H1 (cell line): ENCODE results near the gene BCL6B. TPM values are rescaled to one million over a fixed set of nuclear protein-coding genes. Genes with fewer than 3 reads are reported as not detected.

Source experiments
- CTCF ChIA-PET: fragments of 300-600 bp; sonication (Branson Sonifier 250); formaldehyde crosslinking; loops from one replicate; lab custom pipeline; 2021; ENCODE audit not compliant: partially characterized antibody; lab: Charles Lee
- POLR2A ChIA-PET: fragments of 300-600 bp; sonication (Branson Sonifier 250); formaldehyde crosslinking; loops from one replicate; lab custom pipeline; 2021; ENCODE audit warnings: inconsistent platforms; ENCODE audit not compliant: partially characterized antibody; lab: Charles Lee
- DNase-seq, 2 experiments: peaks; one replicate each; pipeline versions ENCODE4 v3.0.0 to v3.0.0-alpha.2; 2010 to 2022; ENCODE audit warnings: low spot score in 2 of 2, low read depth in 1 of 2, mixed read lengths in 1 of 2
- FAIRE-seq: peaks from 2 replicates; lab custom pipeline; 2011; peaks lifted over from hg19 to GRCh38; lab: Jason Lieb, UNC
- H2AFZ ChIP-seq: 2 replicates; pipeline ENCODE4 v1.8.1; 2012; ENCODE audit warnings: low read length, inconsistent platforms
- H2AK5ac ChIP-seq: 2 replicates; pipeline ENCODE4 v1.6.1; 2013; ENCODE audit warnings: low read depth, low read length
- H2BK120ac ChIP-seq: replicated peaks from 2 replicates; pipeline ENCODE3; 2013; ENCODE audit warnings: low read depth, low read length, inconsistent platforms
- H2BK12ac ChIP-seq: 2 replicates; pipeline ENCODE4 v1.6.1; 2013; ENCODE audit warnings: low read depth, low read length
- H2BK15ac ChIP-seq: 2 replicates; pipeline ENCODE4 v1.6.1; 2013; ENCODE audit warnings: low read length
- H2BK20ac ChIP-seq: 2 replicates; pipeline ENCODE4 v1.6.1; 2013; ENCODE audit warnings: low read length
- H2BK5ac ChIP-seq: 2 replicates; pipeline ENCODE4 v1.6.1; 2013; ENCODE audit warnings: low read depth, low read length
- H3K14ac ChIP-seq: 2 replicates; pipeline ENCODE4 v1.6.1; 2013; ENCODE audit warnings: inconsistent platforms; ENCODE audit not compliant: insufficient read length
- H3K18ac ChIP-seq: 2 replicates; pipeline ENCODE4 v1.6.1; 2013; ENCODE audit warnings: low read length; ENCODE audit errors: extremely low read depth
- H3K23ac ChIP-seq: 2 replicates; pipeline ENCODE4 v1.6.1; 2013; ENCODE audit warnings: inconsistent platforms; ENCODE audit not compliant: insufficient read length
- H3K23me2 ChIP-seq: 2 replicates; pipeline ENCODE4 v1.6.1; 2013; ENCODE audit warnings: low read depth, low read length
- H3K27ac ChIP-seq: 2 replicates; pipeline ENCODE4 v1.6.1; 2011; ENCODE audit warnings: low read depth, low read length, inconsistent platforms
- H3K27me3 ChIP-seq, 4 experiments: replicated peaks in 1 of 4; 1 replicate in 1 of 4; 2 replicates in 3 of 4; pipeline versions ENCODE4 v1.6.1 to v1.8.1; 2011 to 2013; ENCODE audit warnings: low read length in 3 of 4, mild to moderate bottlenecking in 3 of 4, inconsistent platforms in 2 of 4, mixed read lengths in 2 of 4, moderate library complexity in 1 of 4; ENCODE audit not compliant: control insufficient read depth in 3 of 4, insufficient read depth in 3 of 4; ENCODE audit errors: extremely low read depth in 1 of 4
- H3K36me3 ChIP-seq, 4 experiments: 2 replicates each; pipeline versions ENCODE4 v1.6.1 to v1.8.1; 2011 to 2013; ENCODE audit warnings: mild to moderate bottlenecking in 4 of 4, low read length in 3 of 4, moderate library complexity in 2 of 4, control low read depth in 1 of 4, inconsistent platforms in 1 of 4; ENCODE audit not compliant: insufficient read depth in 4 of 4, control insufficient read depth in 2 of 4
- H3K4ac ChIP-seq: replicated peaks from 2 replicates; pipeline ENCODE3; 2013; ENCODE audit warnings: low read length, low read depth, mixed read lengths, inconsistent platforms; ENCODE audit not compliant: insufficient read length
- H3K4me1 ChIP-seq, 4 experiments: replicated peaks in 1 of 4; 1 replicate in 1 of 4; 2 replicates in 3 of 4; pipeline versions ENCODE4 v1.6.1 to v1.8.1; 2011 to 2013; ENCODE audit warnings: low read length in 3 of 4, inconsistent platforms in 2 of 4, mixed read lengths in 1 of 4; ENCODE audit not compliant: insufficient read depth in 4 of 4, control insufficient read depth in 3 of 4
- H3K4me2 ChIP-seq, 2 experiments: 2 replicates each; pipeline versions ENCODE4 v1.6.1 to v1.8.1; 2011 to 2013; ENCODE audit warnings: low read depth in 2 of 2, low read length in 2 of 2, control low read depth in 1 of 2, inconsistent platforms in 1 of 2, mild to moderate bottlenecking in 1 of 2; ENCODE audit not compliant: insufficient read depth in 1 of 2
- H3K4me3 ChIP-seq, 4 experiments: fragments of 200-600, 300-600 bp in 1 of 4; sonication (generic), shearing (Covaris generic), sonication (Bioruptor Twin) in 1 of 4; 2 replicates each; pipeline versions ENCODE4 v1.5.1 to v1.8.1; 2011 to 2016; ENCODE audit warnings: low read length in 4 of 4, low read depth in 3 of 4, control low read depth in 2 of 4, inconsistent platforms in 2 of 4, mild to moderate bottlenecking in 2 of 4, mixed read lengths in 1 of 4, moderate library complexity in 1 of 4; ENCODE audit not compliant: insufficient read depth in 2 of 4; ENCODE audit errors: extremely low read depth in 1 of 4
- H3K56ac ChIP-seq: replicated peaks from 2 replicates; pipeline ENCODE3; 2013; ENCODE audit warnings: low read depth, mild to moderate bottlenecking, mixed read lengths, low read length, inconsistent platforms; ENCODE audit not compliant: insufficient read length
- H3K79me1 ChIP-seq: 2 replicates; pipeline ENCODE4 v1.6.1; 2013; ENCODE audit warnings: low read depth, low read length, control low read depth
- H3K79me2 ChIP-seq, 2 experiments: 2 replicates each; pipeline versions ENCODE4 v1.6.1 to v1.8.1; 2012 to 2013; ENCODE audit warnings: low read length in 2 of 2, mild to moderate bottlenecking in 2 of 2, inconsistent platforms in 1 of 2; ENCODE audit not compliant: insufficient read depth in 2 of 2, control insufficient read depth in 1 of 2
- H3K9ac ChIP-seq, 4 experiments: replicated peaks in 1 of 4; 1 replicate in 1 of 4; 2 replicates in 3 of 4; pipeline versions ENCODE4 v1.6.1 to v1.8.1; 2011 to 2013; ENCODE audit warnings: low read depth in 3 of 4, low read length in 3 of 4, control low read depth in 2 of 4, mild to moderate bottlenecking in 2 of 4, moderate library complexity in 2 of 4, inconsistent platforms in 1 of 4; ENCODE audit errors: extremely low read depth in 1 of 4
- H3K9me3 ChIP-seq, 2 experiments: 2 replicates each; pipeline versions ENCODE4 v1.6.1 to v1.8.1; 2012 to 2013; ENCODE audit warnings: mild to moderate bottlenecking in 2 of 2, moderate library complexity in 2 of 2, control low read depth in 1 of 2, inconsistent platforms in 1 of 2, low read depth in 1 of 2, low read length in 1 of 2, mixed read lengths in 1 of 2; ENCODE audit not compliant: insufficient read depth in 2 of 2
- H4K20me1 ChIP-seq, 2 experiments: replicated peaks in 1 of 2; 2 replicates each; pipeline versions ENCODE3 to v1.8.1; 2011 to 2013; ENCODE audit warnings: inconsistent platforms in 2 of 2, low read length in 2 of 2, mild to moderate bottlenecking in 1 of 2; ENCODE audit not compliant: insufficient read depth in 2 of 2, control insufficient read depth in 1 of 2
- H4K5ac ChIP-seq: 2 replicates; pipeline ENCODE4 v1.6.1; 2013; ENCODE audit warnings: low read length, low read depth, mixed read lengths, inconsistent platforms; ENCODE audit not compliant: insufficient read length
- H4K8ac ChIP-seq: 2 replicates; pipeline ENCODE4 v1.8.0; 2013; ENCODE audit warnings: mild to moderate bottlenecking, moderate library complexity, low read length, inconsistent platforms; ENCODE audit not compliant: insufficient read depth; ENCODE audit errors: extremely low read depth
- H4K91ac ChIP-seq: replicated peaks from 2 replicates; pipeline ENCODE3; 2013; ENCODE audit warnings: low read length, mixed read lengths, inconsistent platforms; ENCODE audit not compliant: insufficient read length
- ASH2L ChIP-seq: fragments of 200-600, 300-600 bp; sonication (generic); IDR thresholded peaks from one replicate; pipeline ENCODE4 v1.7.1; 2017; ENCODE audit warnings: low read length
- CHD2 ChIP-seq: IDR thresholded peaks from 2 replicates; pipeline ENCODE4 v1.6.1; 2012; ENCODE audit warnings: low read length, improper control_type of control experiment
- CTCF ChIP-seq, 3 experiments: IDR thresholded peaks; 1 replicate in 2 of 3; 2 replicates in 1 of 3; pipeline versions ENCODE4 v1.5.1 to v1.6.1; 2011; ENCODE audit warnings: low read length in 3 of 3, mild to moderate bottlenecking in 3 of 3, inconsistent platforms in 2 of 3, low read depth in 1 of 3, moderate library complexity in 1 of 3; ENCODE audit not compliant: insufficient read depth in 1 of 3; ENCODE audit errors: control extremely low read depth in 1 of 3
- MAX ChIP-seq: IDR thresholded peaks from 2 replicates; pipeline ENCODE4 v1.6.1; 2012; ENCODE audit warnings: inconsistent platforms
- RFX5 ChIP-seq: IDR thresholded peaks from 2 replicates; pipeline ENCODE4 v1.6.1; 2011; ENCODE audit warnings: low read depth, low read length, improper control_type of control experiment, borderline replicate concordance
- RNF2 ChIP-seq: fragments of 200-900, 300-1000 bp; sonication (generic); IDR thresholded peaks from 2 replicates; pipeline ENCODE4 v1.7.1; 2016; ENCODE audit warnings: borderline replicate concordance, low read depth, mild to moderate bottlenecking, antibody characterized with exemption, low read length; ENCODE audit not compliant: poor library complexity, severe bottlenecking; ENCODE audit errors: missing control alignments
- RXRA ChIP-seq: IDR thresholded peaks from 2 replicates; pipeline ENCODE4 v1.6.1; 2011; ENCODE audit warnings: low read depth, mild to moderate bottlenecking, low read length, moderate library complexity; ENCODE audit not compliant: insufficient read depth
- SIX5 ChIP-seq: IDR thresholded peaks from 2 replicates; pipeline ENCODE4 v1.6.1; 2011; ENCODE audit warnings: mild to moderate bottlenecking, low read depth, low read length
- SP1 ChIP-seq: IDR thresholded peaks from 2 replicates; pipeline ENCODE4 v1.6.1; 2011; ENCODE audit warnings: low read depth, low read length
- SRF ChIP-seq: IDR thresholded peaks from 2 replicates; pipeline ENCODE4 v1.6.1; 2011; ENCODE audit warnings: mild to moderate bottlenecking, low read depth, low read length, moderate library complexity
- TEAD4 ChIP-seq: IDR thresholded peaks from 2 replicates; pipeline ENCODE4 v1.6.1; 2012; ENCODE audit warnings: low read depth, low read length, inconsistent platforms, mixed read lengths
- WGBS, 2 experiments: shearing (Covaris generic) in 1 of 2; methylation state at CpG; one replicate each; pipeline versions ENCODE4 v1.1.6 to v1.1.7; 2013 to 2015; ENCODE audit warnings: low lambda C conversion rate in 2 of 2, mixed read lengths in 2 of 2, inconsistent platforms in 1 of 2, low coverage in 1 of 2, missing lambda C conversion rate in 1 of 2; ENCODE audit not compliant: insufficient replicate concordance in 2 of 2, insufficient coverage in 1 of 2, insufficient read length in 1 of 2; ENCODE audit errors: extremely low coverage in 1 of 2, missing lambda C conversion rate in 1 of 2; 5-methylcytosine and 5-hydroxymethylcytosine counted together
- polyA plus RNA-seq, 7 experiments: library from polyadenylated mRNA; depleted of rRNA in 3 of 7; stranded (reverse) in 5 of 7; unstranded in 2 of 7; fragments of >200 nt in 5 of 7; fragments of 200-250 nt in 2 of 7; gene quantifications; 1 replicate in 5 of 7; 2 replicates in 1 of 7; 4 replicates in 1 of 7; pipeline versions ENCODE4 v1.2.1 to v1.2.3, GENCODE V29; 2011 to 2013; ENCODE audit warnings: missing spikeins in 2 of 7, mixed read lengths in 2 of 7
- total RNA-seq: library from RNA; stranded (reverse); fragmentation: NEBNext Ultra II Directional; extraction: Animal tissue kit (Norgen Biotek cat#: 25700); gene quantifications from 2 replicates; pipeline ENCODE4 v1.2.1, GENCODE V29; 2021

The BCL6B gene
- total and polyA plus RNA-seq, 2 of the 8 experiments (the other 6 are each of a cell fraction or from before 2014, with no cell fraction given) = 6.6 to 8.7 TPM

- H3K23me2 ChIP-seq = peaks cover 14% of the 10 kb centered on the region
- no peak for FAIRE-seq
- no peak overlapping the region for H2BK120ac ChIP-seq
- H3K4me1 ChIP-seq = peaks cover 0 to 19% (median 11%) of the 10 kb centered on the region in 4 experiments; a peak in 6 of 7 replicates
- no peak overlapping the region for H2BK12ac ChIP-seq
- peaks cover 4 to 5% of the 10 kb centered on the region in 2 experiments for H4K20me1 ChIP-seq
- no peak overlapping the region for H2BK20ac ChIP-seq
- H3K18ac ChIP-seq = no peak overlapping the region
- no peak overlapping the region for H3K4ac ChIP-seq
- no peak overlapping the region for H2AK5ac ChIP-seq
- no peak overlapping the region for H3K56ac ChIP-seq
- H3K9ac ChIP-seq = no peak overlapping the region
- no peak overlapping the region for H3K14ac ChIP-seq
- H4K91ac ChIP-seq = no peak overlapping the region
- H3K9me3 ChIP-seq = no peaks in the 10 kb centered on the region
- H3K27ac ChIP-seq = no peak overlapping the region
- ChIA-PET CTCF (interaction anchor here (1.5 kb wide), 1 partner anchor 10 kb away, joined by 8 read pairs; no protein-coding TSS in a partner anchor), POLR2A (no interaction called here)
- no peak overlapping the region for H2BK15ac ChIP-seq
- TF ChIP-seq CHD2 (no peak), CTCF (IDR thresholded peaks at IDR 0.05; ENCODE audit: control extremely low read depth in 1 of 3, insufficient read depth in 1 of 3, low read depth in 1 of 3, low read length in 3 of 3) (no peak), SP1 (no peak), SIX5 (no peak), TEAD4 (no peak), SRF (no peak), RXRA (no peak), MAX (no peak), RNF2 (no peak), ASH2L (no peak), RFX5 (no peak)
- TF ChIP-seq, all 59 proteins: peak for 0
- Histone ChIP-seq H3K4me3 (peak overlapping the region; percentile 86 to 100 (median 88)), H3K23ac (no peak overlapping the region), H3K27me3 (no peaks in the 10 kb centered on the region), H2BK5ac (no peak overlapping the region), H3K4me2 (peak overlapping the region; percentile 66 to 96; a peak in 3 of 4 replicates), H2AFZ (no peak overlapping the region), H3K36me3 (no peaks in the 10 kb centered on the region; a peak in 1 of 8 replicates), H3K79me1 (peaks cover 7% of the 10 kb centered on the region; the same call in 1 of the 2 replicates), H3K79me2 (peaks cover 0 to 38% of the 10 kb centered on the region in 2 experiments; a peak in 3 of 4 replicates), H4K5ac (no peak overlapping the region), H4K8ac (no peak overlapping the region)
- WGBS, 2 experiments = 66% methylated on average over 11 of the region's 14 CpGs; no CpG with 5 or more reads in 1 of the 2 experiments
- DNase-seq = no peak
These were observed 11.4 kb upstream of the BCL6B start for GRCh38 chr17:7011415-7011814.
